GM06990 (cell line): ENCODE results near the gene FIP1L1.

ENCODE experiments used
- DNase-seq: peaks from one replicate; pipeline ENCODE4 v3.0.0-alpha.2; 2011; ENCODE audit not compliant: insufficient read length; ENCODE audit errors: extremely low read depth
- H3K27me3 ChIP-seq: replicated peaks from 2 replicates; pipeline ENCODE4 v1.6.0; 2011; ENCODE audit warnings: low read length; ENCODE audit not compliant: control insufficient read depth, insufficient read depth
- H3K36me3 ChIP-seq: 2 replicates; pipeline ENCODE4 v1.5.1; 2011; ENCODE audit warnings: low read length; ENCODE audit not compliant: control insufficient read depth, insufficient read depth
- H3K4me3 ChIP-seq: replicated peaks from 2 replicates; pipeline ENCODE4 v1.5.1; 2011; ENCODE audit warnings: low read depth, mild to moderate bottlenecking, control low read depth, low read length
- TF ChIP-seq, protein P1 (sequence below): IDR thresholded peaks from 2 replicates; pipeline ENCODE4 v1.5.1; 2011; ENCODE audit warnings: low read length, control low read depth, mild to moderate bottlenecking, inconsistent platforms; ENCODE audit not compliant: insufficient read depth, poor library complexity, severe bottlenecking

Gene FIP1L1

GRCh38 chr4:53432528-53433424 lies 55.3 kb downstream of the FIP1L1 start:
- Histone ChIP-seq H3K4me3 (no peak overlapping the region), H3K27me3 (no peaks in the 10 kb centered on the region), H3K36me3 (peaks cover 5% of the 10 kb centered on the region)
- DNase-seq: peak; percentile 56
- TF ChIP-seq, protein P1, sequence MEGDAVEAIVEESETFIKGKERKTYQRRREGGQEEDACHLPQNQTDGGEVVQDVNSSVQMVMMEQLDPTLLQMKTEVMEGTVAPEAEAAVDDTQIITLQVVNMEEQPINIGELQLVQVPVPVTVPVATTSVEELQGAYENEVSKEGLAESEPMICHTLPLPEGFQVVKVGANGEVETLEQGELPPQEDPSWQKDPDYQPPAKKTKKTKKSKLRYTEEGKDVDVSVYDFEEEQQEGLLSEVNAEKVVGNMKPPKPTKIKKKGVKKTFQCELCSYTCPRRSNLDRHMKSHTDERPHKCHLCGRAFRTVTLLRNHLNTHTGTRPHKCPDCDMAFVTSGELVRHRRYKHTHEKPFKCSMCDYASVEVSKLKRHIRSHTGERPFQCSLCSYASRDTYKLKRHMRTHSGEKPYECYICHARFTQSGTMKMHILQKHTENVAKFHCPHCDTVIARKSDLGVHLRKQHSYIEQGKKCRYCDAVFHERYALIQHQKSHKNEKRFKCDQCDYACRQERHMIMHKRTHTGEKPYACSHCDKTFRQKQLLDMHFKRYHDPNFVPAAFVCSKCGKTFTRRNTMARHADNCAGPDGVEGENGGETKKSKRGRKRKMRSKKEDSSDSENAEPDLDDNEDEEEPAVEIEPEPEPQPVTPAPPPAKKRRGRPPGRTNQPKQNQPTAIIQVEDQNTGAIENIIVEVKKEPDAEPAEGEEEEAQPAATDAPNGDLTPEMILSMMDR: no peak

DNA sequence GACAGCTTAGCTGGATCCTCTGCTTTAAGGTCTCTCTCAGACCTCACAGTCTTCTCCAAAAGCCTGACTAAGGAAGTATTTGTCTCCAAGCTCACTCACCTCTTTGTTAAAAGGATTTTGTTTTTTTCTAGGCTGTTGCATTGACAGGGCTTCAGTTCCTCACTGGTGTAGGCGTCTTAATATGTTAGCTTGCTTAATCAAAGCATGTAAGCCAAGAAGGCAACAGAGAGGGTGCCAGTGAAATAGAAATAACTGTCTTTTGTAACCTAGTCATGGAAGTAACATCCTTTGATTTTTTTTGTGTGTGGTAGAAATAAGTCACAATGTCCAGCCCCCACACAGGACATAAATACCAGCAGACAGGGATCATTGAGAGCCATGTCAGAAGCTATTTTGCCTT lies 58.8 kb downstream of the FIP1L1 start:
- TF ChIP-seq, protein P1: no peak
- no peak for DNase-seq
- Histone ChIP-seq H3K4me3 (no peak overlapping the region), H3K36me3 (peaks cover 3% of the 10 kb centered on the region), H3K27me3 (no peaks in the 10 kb centered on the region)

DNA sequence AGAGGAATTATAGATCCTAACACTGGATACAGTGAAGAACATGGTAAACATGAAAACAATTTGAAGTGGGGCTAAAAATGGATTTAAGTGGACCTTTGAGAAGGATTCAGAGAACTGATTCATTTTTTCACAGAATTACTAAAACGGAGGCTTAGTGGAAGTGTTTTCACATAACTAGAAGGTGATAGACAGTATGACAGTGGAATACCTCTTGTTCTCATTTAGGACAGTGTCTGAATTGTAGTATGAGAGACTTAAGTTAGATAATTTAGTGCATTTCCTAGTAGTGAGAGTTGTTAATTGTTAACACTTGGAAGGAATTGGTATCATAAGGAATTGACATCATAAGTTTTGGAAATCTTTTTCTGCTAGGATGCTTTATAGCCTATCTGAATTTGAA lies 64.1 kb downstream of the FIP1L1 start:
- no peak for DNase-seq
- Histone ChIP-seq H3K27me3 (no peaks in the 10 kb centered on the region), H3K4me3 (no peak overlapping the region), H3K36me3 (peaks cover 5% of the 10 kb centered on the region)
- TF ChIP-seq, protein P1: no peak

GRCh38 chr4:53444954-53445353 lies 67.5 kb downstream of the FIP1L1 start:
- no peak overlapping the region for H3K4me3 ChIP-seq
- TF ChIP-seq, protein P1: no peak
- DNase-seq: no peak
- peaks cover 5% of the 10 kb centered on the region; the same call in 1 of the 2 replicates for H3K36me3 ChIP-seq
- H3K27me3 ChIP-seq: no peaks in the 10 kb centered on the region

DNA sequence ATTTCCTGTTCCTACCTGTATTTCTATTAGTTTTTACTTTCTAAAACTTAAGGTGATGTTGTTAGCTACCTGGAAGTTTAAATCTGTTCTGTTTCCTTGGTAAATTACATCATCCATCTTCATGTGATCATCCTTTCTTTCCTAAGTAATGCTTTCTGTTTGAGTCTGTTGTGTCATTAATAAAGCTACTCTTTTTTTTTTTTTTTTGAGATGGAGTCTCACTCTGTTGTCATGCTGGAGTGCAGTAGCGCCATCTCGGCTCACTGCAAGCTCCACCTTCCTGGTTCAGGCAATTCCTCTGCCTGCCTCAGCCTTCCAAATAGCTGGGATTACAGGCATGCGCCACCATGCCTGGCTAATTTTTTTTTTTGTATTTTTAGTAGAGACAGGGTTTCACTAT lies 73.3 kb downstream of the FIP1L1 start:
- H3K36me3 ChIP-seq: peaks cover 8% of the 10 kb centered on the region
- DNase-seq: no peak
- H3K4me3 ChIP-seq: no peak overlapping the region

More for the DNA sequence above, 73.3 kb downstream of the FIP1L1 start:
- H3K27me3 ChIP-seq: no peaks in the 10 kb centered on the region
- TF ChIP-seq, protein P1: no peak
